ENCODE results near the gene SLC46A2.

GRCh38 chr9:112846528-112847488 is 43.9 kb downstream of the SLC46A2 start:
- no peak for TF ChIP-seq CTCF (IDR thresholded peaks at IDR 0.05)
- no peak for TF ChIP-seq POLR2AphosphoS5 (IDR thresholded peaks at IDR 0.05)
- TF ChIP-seq POLR2A (IDR thresholded peaks at IDR 0.05), result no peak
